Mesenchymal stem cell (in vitro differentiated cells and primary cell): ENCODE measurements around the gene ZNF10.

Experiments used
- DNase-seq: peaks from one replicate; pipeline ENCODE4 v3.0.0-alpha.2; 2013
- H2AFZ ChIP-seq: one replicate; pipeline ENCODE4 v1.6.1; 2013; ENCODE audit warnings: low read depth, mild to moderate bottlenecking, control low read depth, inconsistent platforms, low read length, moderate library complexity
- H2AK5ac ChIP-seq: 2 replicates; pipeline ENCODE4 v1.6.1; 2013; ENCODE audit warnings: low read length, moderate library complexity, mild to moderate bottlenecking, inconsistent platforms; ENCODE audit not compliant: severe bottlenecking
- H2BK120ac ChIP-seq: one replicate; pipeline ENCODE4 v1.6.1; 2013; ENCODE audit warnings: low read depth, mild to moderate bottlenecking, inconsistent platforms, low read length, moderate library complexity
- H2BK12ac ChIP-seq, 2 experiments: one replicate each; pipeline ENCODE4 v1.6.1; 2013; ENCODE audit warnings: inconsistent platforms in 2 of 2, low read length in 2 of 2, mild to moderate bottlenecking in 2 of 2, moderate library complexity in 2 of 2, control low read depth in 1 of 2
- H2BK15ac ChIP-seq: one replicate; pipeline ENCODE4 v1.6.1; 2013; ENCODE audit warnings: mild to moderate bottlenecking, low read depth, inconsistent platforms; ENCODE audit not compliant: poor library complexity, severe bottlenecking
- H2BK5ac ChIP-seq: 2 replicates; pipeline ENCODE4 v1.6.1; 2013; ENCODE audit warnings: low read depth, mild to moderate bottlenecking, low read length, control low read depth, inconsistent platforms; ENCODE audit not compliant: poor library complexity, severe bottlenecking
- H3K14ac ChIP-seq, 2 experiments: one replicate each; pipeline ENCODE4 v1.6.1; 2013; ENCODE audit warnings: inconsistent platforms in 2 of 2, low read length in 2 of 2, control low read depth in 1 of 2, mild to moderate bottlenecking in 1 of 2, moderate library complexity in 1 of 2
- H3K18ac ChIP-seq, 2 experiments: one replicate each; pipeline ENCODE4 v1.6.1; 2013; ENCODE audit warnings: inconsistent platforms in 2 of 2, low read length in 2 of 2, control low read depth in 1 of 2, low read depth in 1 of 2, mild to moderate bottlenecking in 1 of 2
- H3K23ac ChIP-seq, 2 experiments: one replicate each; pipeline ENCODE4 v1.6.1; 2013; ENCODE audit warnings: inconsistent platforms in 2 of 2, low read length in 2 of 2, mild to moderate bottlenecking in 2 of 2, moderate library complexity in 2 of 2, control low read depth in 1 of 2
- H3K27ac ChIP-seq: 2 replicates; pipeline ENCODE4 v1.5.1; 2013; ENCODE audit warnings: mild to moderate bottlenecking, moderate library complexity, low read length, control low read depth, inconsistent platforms; ENCODE audit not compliant: poor library complexity, severe bottlenecking
- H3K27me3 ChIP-seq, 2 experiments: 2 replicates each; pipeline versions ENCODE4 v1.6.1 to v1.7.0; 2013; ENCODE audit warnings: low read length in 2 of 2, mild to moderate bottlenecking in 2 of 2, moderate library complexity in 2 of 2, control low read depth in 1 of 2, inconsistent platforms in 1 of 2; ENCODE audit not compliant: control insufficient read depth in 1 of 2, insufficient read depth in 1 of 2
- H3K36me3 ChIP-seq, 2 experiments: 2 replicates each; pipeline versions ENCODE4 v1.6.1 to v1.7.0; 2013; ENCODE audit warnings: low read length in 2 of 2, control low read depth in 1 of 2, inconsistent platforms in 1 of 2, low read depth in 1 of 2, mild to moderate bottlenecking in 1 of 2; ENCODE audit not compliant: insufficient read depth in 2 of 2, control insufficient read depth in 1 of 2
- H3K4ac ChIP-seq, 2 experiments: one replicate each; pipeline ENCODE4 v1.6.1; 2013; ENCODE audit warnings: inconsistent platforms in 2 of 2, low read length in 2 of 2, mild to moderate bottlenecking in 2 of 2, moderate library complexity in 2 of 2, control low read depth in 1 of 2, low read depth in 1 of 2
- H3K4me1 ChIP-seq: 2 replicates; pipeline ENCODE4 v1.6.1; 2013; ENCODE audit warnings: low read depth, low read length, control low read depth; ENCODE audit not compliant: control insufficient read depth, insufficient read depth
- H3K4me2 ChIP-seq: 2 replicates; pipeline ENCODE4 v1.6.1; 2013; ENCODE audit warnings: low read length, mild to moderate bottlenecking, inconsistent platforms; ENCODE audit not compliant: poor library complexity, severe bottlenecking
- H3K4me3 ChIP-seq, 2 experiments: 2 replicates each; pipeline versions ENCODE4 v1.5.1 to v1.7.0; 2013; ENCODE audit warnings: low read length in 2 of 2, mild to moderate bottlenecking in 2 of 2, control low read depth in 1 of 2, low read depth in 1 of 2; ENCODE audit not compliant: insufficient read depth in 1 of 2
- H3K79me1 ChIP-seq: replicated peaks from 2 replicates; pipeline ENCODE4 v1.6.1; 2013; ENCODE audit warnings: mild to moderate bottlenecking, control low read depth, low read length, inconsistent platforms; ENCODE audit not compliant: poor library complexity, severe bottlenecking
- H3K9ac ChIP-seq: 2 replicates; pipeline ENCODE4 v1.7.0; 2013; ENCODE audit warnings: mild to moderate bottlenecking, low read length, moderate library complexity
- H3K9me3 ChIP-seq: 2 replicates; pipeline ENCODE4 v1.7.0; 2013; ENCODE audit warnings: mild to moderate bottlenecking, low read length; ENCODE audit not compliant: control insufficient read depth
- H4K8ac ChIP-seq: one replicate; pipeline ENCODE4 v1.6.1; 2013; ENCODE audit warnings: inconsistent platforms, mild to moderate bottlenecking, low read length, moderate library complexity
- H4K91ac ChIP-seq: one replicate; pipeline ENCODE4 v1.6.1; 2013; ENCODE audit warnings: mild to moderate bottlenecking, low read length, inconsistent platforms
- WGBS: methylation state at CpG from one replicate; pipeline ENCODE4 v1.1.7; 2013; ENCODE audit warnings: mixed read lengths; 5-methylcytosine and 5-hydroxymethylcytosine counted together

ZNF10 gene

DNA sequence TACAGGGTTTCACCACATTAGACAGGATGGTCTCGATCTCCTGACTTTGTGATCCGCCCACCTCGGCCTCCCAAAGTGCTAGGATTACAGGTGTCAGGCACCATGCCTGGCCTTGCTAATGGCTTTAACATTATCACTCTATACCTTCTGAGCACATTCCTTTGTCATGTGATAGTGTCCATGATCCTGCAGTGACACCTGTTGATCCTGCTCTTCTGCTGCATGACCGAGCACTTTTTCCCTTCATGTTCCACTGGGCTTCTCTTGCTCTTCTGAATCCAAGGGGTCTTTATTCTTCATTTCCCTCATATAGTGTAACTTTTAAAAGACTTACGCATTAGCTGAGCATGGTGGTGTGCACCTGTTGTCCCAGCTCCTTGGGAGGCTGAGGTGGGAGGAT is 62.4 kb downstream of the ZNF10 start:
- Histone ChIP-seq H4K8ac (no peak overlapping the region), H3K14ac (no peak overlapping the region)
- over 99% methylated on average over 5 of the region's 5 CpGs for WGBS

DNA sequence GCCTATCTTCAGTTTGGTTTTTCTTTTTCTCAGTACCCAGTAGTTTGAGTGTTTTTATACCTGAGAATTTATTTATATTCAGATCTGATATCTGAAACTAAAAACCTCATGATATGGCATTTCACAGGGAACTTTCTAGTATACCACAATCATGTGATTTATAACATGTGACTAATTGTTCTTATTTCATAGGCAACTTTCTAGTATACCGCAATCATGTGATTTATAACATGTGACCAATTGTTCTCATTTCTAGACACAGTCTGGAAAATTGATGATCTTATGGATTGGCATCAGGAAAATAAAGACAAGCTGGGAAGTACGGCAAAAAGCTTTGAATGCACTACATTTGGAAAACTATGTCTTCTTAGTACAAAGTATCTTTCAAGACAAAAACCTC is 71.5 kb downstream of the ZNF10 start:
- Histone ChIP-seq H3K36me3 (peaks cover 3 to 51% of the 10 kb centered on the region in 2 experiments), H3K4me3 (peak overlapping the region in 1 of 2 experiments; percentile 71), H3K79me1 (no peaks in the 10 kb centered on the region)

More for the DNA sequence above, 62.4 kb downstream of the ZNF10 start:
- DNase-seq = no peak
- Histone ChIP-seq H2BK12ac (no peak overlapping the region), H3K9ac (no peak overlapping the region), H3K23ac (no peak overlapping the region), H3K4me1 (no peaks in the 10 kb centered on the region), H3K36me3 (peaks cover 64 to 85% of the 10 kb centered on the region in 2 experiments), H3K79me1 (peaks cover 22% of the 10 kb centered on the region), H2AFZ (no peak overlapping the region), H2AK5ac (no peak overlapping the region), H2BK5ac (no peak overlapping the region), H3K9me3 (peaks cover 86% of the 10 kb centered on the region), H3K4me2 (no peak overlapping the region), H3K4me3 (peak overlapping the region in 1 of 2 experiments; percentile 45), H2BK120ac (no peak overlapping the region), H3K27me3 (no peaks in the 10 kb centered on the region), H3K27ac (no peak overlapping the region), H2BK15ac (no peak overlapping the region), H4K91ac (no peak overlapping the region), H3K4ac (no peak overlapping the region), H3K18ac (no peak overlapping the region)

DNA sequence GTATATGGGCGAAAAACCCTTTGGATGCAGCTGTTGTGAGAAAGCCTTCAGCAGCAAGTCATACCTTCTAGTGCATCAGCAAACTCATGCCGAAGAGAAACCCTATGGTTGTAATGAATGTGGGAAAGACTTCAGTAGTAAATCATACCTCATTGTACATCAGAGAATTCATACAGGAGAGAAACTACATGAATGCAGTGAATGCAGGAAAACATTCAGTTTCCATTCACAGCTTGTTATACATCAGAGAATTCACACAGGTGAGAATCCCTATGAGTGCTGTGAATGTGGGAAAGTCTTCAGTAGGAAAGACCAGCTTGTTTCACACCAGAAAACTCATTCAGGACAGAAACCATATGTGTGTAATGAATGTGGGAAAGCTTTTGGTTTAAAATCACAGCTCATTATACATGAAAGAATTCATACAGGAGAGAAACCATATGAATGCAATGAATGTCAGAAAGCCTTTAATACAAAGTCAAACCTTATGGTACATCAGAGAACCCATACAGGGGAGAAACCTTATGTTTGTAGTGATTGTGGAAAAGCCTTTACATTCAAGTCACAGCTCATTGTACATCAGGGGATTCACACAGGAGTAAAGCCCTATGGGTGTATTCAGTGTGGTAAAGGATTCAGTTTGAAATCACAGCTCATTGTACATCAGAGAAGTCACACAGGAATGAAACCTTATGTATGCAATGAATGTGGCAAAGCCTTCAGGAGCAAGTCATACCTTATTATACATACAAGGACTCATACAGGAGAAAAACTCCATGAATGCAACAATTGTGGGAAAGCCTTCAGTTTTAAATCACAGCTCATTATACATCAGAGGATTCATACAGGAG is 72.3 kb downstream of the ZNF10 start:
- Histone ChIP-seq H3K27me3 (no peaks in the 10 kb centered on the region), H3K4me2 (no peak overlapping the region), H4K8ac (no peak overlapping the region), H2AFZ (no peak overlapping the region), H4K91ac (no peak overlapping the region), H2BK15ac (no peak overlapping the region), H3K9me3 (peaks cover 75% of the 10 kb centered on the region), H3K18ac (no peak overlapping the region), H3K27ac (no peak overlapping the region), H3K9ac (no peak overlapping the region), H2BK12ac (no peak overlapping the region), H3K4me3 (peak overlapping the region in 1 of 2 experiments; percentile 71), H2AK5ac (no peak overlapping the region), H3K14ac (no peak overlapping the region), H2BK5ac (no peak overlapping the region), H3K4ac (no peak overlapping the region), H3K23ac (no peak overlapping the region), H3K36me3 (peaks cover 3 to 51% of the 10 kb centered on the region in 2 experiments), H2BK120ac (no peak overlapping the region), H3K79me1 (no peaks in the 10 kb centered on the region), H3K4me1 (no peaks in the 10 kb centered on the region)
- WGBS = 100% methylated on average over 1 of the region's 2 CpGs
- DNase-seq = peak; percentile 31

More for the DNA sequence above, 71.5 kb downstream of the ZNF10 start:
- H3K4me1 ChIP-seq = no peaks in the 10 kb centered on the region
- H2AFZ ChIP-seq = no peak overlapping the region
- peaks cover 67% of the 10 kb centered on the region for H3K9me3 ChIP-seq
- H4K8ac ChIP-seq = no peak overlapping the region
- no peak overlapping the region for H3K27ac ChIP-seq
- no peak overlapping the region for H2BK5ac ChIP-seq
- no peak for DNase-seq
- no peak overlapping the region for H3K9ac ChIP-seq
- H3K4ac ChIP-seq = no peak overlapping the region
- WGBS = 100% methylated on average over 1 of the region's 2 CpGs
- no peaks in the 10 kb centered on the region for H3K27me3 ChIP-seq
- H4K91ac ChIP-seq = no peak overlapping the region
- H3K23ac ChIP-seq = no peak overlapping the region
- H2AK5ac ChIP-seq = no peak overlapping the region
- no peak overlapping the region for H3K14ac ChIP-seq
- H2BK120ac ChIP-seq = no peak overlapping the region
- no peak overlapping the region for H2BK15ac ChIP-seq
- H3K4me2 ChIP-seq = no peak overlapping the region
- H2BK12ac ChIP-seq = no peak overlapping the region
- no peak overlapping the region for H3K18ac ChIP-seq

DNA sequence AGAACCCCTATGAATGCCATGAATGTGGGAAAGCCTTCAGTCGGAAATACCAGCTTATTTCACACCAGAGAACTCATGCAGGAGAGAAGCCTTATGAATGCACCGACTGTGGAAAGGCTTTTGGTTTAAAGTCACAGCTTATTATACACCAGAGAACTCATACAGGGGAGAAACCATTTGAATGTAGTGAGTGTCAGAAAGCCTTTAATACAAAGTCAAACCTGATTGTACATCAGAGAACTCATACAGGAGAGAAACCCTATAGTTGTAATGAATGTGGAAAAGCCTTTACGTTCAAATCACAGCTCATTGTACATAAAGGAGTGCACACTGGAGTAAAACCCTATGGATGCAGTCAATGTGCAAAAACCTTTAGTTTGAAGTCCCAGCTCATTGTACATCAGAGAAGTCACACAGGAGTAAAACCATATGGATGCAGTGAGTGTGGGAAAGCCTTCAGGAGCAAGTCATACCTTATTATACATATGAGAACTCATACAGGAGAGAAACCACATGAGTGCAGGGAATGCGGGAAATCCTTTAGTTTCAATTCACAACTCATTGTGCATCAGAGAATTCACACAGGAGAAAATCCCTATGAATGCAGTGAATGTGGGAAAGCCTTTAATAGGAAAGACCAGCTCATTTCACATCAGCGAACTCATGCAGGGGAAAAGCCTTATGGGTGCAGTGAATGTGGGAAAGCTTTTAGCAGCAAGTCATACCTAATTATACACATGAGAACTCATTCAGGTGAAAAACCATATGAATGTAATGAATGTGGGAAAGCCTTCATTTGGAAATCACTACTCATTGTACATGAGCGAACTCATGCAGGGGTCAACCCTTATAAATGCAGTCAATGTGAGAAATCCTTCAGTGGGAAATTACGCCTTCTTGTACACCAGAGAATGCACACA is 73.2 kb downstream of the ZNF10 start:
- no peak for DNase-seq
- no peak overlapping the region for H3K18ac ChIP-seq
- no peak overlapping the region for H3K9ac ChIP-seq
- H2BK12ac ChIP-seq = no peak overlapping the region
- H3K27me3 ChIP-seq = no peaks in the 10 kb centered on the region
- 96% methylated on average over 4 of the region's 7 CpGs for WGBS
- peak overlapping the region in 1 of 2 experiments; percentile 71 for H3K4me3 ChIP-seq
- no peak overlapping the region for H3K4ac ChIP-seq
- H2AFZ ChIP-seq = no peak overlapping the region
- no peak overlapping the region for H2BK15ac ChIP-seq
- no peak overlapping the region for H2BK5ac ChIP-seq
- peaks cover 3 to 51% of the 10 kb centered on the region in 2 experiments for H3K36me3 ChIP-seq
- no peak overlapping the region for H4K91ac ChIP-seq
- H3K23ac ChIP-seq = no peak overlapping the region
- no peak overlapping the region for H2BK120ac ChIP-seq
- H3K4me2 ChIP-seq = no peak overlapping the region
- H3K9me3 ChIP-seq = peaks cover 84% of the 10 kb centered on the region
- H2AK5ac ChIP-seq = no peak overlapping the region
- no peaks in the 10 kb centered on the region for H3K4me1 ChIP-seq
- no peak overlapping the region for H3K14ac ChIP-seq
- no peak overlapping the region for H4K8ac ChIP-seq
- H3K79me1 ChIP-seq = no peaks in the 10 kb centered on the region
- no peak overlapping the region for H3K27ac ChIP-seq
